GM10266 (cell line): ENCODE measurements around the gene ARHGAP18.

ENCODE experiments used
- DNase-seq: peaks from one replicate; pipeline ENCODE4 v3.0.0; 2012; ENCODE audit errors: extremely low spot score
- TF ChIP-seq, protein P1 (sequence below): IDR thresholded peaks from 2 replicates; pipeline ENCODE4 v1.5.1; 2012; ENCODE audit warnings: mild to moderate bottlenecking, low read depth; ENCODE audit not compliant: control insufficient read depth, insufficient read depth; ENCODE audit errors: missing control alignments

The ARHGAP18 gene

DNA sequence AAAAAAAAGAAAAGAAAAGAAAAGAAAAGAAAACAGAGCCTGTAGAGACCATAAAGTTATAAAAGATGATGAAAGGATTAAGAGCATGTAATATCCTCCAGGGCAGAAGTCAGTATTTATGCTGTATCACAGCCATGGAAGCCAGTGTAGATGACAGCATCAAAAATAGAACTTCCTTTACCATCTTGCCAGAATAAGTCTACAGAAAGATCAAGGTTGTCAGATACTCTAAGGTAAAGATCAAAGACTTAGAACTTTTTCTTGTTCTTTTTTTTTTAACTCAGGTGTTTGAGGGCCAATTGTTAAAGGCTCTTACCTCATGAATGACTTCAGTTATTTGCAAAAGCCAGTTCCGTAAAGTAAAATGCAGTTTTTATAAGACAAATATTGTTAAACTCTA is 54.6 kb downstream of the ARHGAP18 start:
- no peak for DNase-seq
- TF ChIP-seq, protein P1, sequence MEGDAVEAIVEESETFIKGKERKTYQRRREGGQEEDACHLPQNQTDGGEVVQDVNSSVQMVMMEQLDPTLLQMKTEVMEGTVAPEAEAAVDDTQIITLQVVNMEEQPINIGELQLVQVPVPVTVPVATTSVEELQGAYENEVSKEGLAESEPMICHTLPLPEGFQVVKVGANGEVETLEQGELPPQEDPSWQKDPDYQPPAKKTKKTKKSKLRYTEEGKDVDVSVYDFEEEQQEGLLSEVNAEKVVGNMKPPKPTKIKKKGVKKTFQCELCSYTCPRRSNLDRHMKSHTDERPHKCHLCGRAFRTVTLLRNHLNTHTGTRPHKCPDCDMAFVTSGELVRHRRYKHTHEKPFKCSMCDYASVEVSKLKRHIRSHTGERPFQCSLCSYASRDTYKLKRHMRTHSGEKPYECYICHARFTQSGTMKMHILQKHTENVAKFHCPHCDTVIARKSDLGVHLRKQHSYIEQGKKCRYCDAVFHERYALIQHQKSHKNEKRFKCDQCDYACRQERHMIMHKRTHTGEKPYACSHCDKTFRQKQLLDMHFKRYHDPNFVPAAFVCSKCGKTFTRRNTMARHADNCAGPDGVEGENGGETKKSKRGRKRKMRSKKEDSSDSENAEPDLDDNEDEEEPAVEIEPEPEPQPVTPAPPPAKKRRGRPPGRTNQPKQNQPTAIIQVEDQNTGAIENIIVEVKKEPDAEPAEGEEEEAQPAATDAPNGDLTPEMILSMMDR, result no peak

DNA sequence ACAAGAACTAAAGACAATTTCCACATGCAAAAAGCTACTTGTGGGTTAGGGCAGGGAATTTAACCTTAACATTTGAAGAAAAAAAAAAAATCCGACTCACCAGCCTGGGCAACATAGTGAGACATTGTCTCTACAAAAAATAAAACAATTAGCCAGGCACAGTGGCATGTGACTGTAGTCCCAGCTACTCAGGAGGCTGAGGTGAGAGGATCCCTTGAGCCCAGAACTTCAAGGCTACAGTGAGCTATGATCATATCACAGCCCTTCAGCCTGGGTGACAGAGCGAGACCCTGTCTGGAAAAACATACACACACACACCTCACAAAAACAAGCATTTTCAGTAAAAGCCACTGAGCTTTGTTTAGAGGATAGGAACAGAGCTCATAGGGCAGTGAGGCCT is 56.2 kb downstream of the ARHGAP18 start:
- DNase-seq, result no peak
- TF ChIP-seq, protein P1, result no peak

DNA sequence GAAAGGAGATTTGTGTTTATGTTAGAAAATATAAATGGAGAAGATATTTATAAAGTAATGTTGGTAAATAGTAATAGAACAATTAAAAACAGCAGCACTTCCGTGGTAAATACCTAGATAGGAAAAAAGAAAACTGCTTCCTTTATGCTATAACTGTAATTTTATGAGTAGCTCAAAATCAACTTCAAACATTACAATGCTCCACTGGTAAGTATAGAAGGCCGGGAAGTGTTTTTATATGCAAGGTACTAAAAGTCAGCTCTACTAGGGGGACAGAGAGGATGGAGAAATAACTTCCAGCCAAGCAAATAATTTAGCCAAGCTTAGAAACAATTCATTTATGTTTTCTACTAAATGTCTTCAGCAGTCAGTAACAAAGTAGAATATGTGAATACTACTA is 56.7 kb downstream of the ARHGAP18 start:
- TF ChIP-seq, protein P1, result no peak
- DNase-seq, result no peak

DNA sequence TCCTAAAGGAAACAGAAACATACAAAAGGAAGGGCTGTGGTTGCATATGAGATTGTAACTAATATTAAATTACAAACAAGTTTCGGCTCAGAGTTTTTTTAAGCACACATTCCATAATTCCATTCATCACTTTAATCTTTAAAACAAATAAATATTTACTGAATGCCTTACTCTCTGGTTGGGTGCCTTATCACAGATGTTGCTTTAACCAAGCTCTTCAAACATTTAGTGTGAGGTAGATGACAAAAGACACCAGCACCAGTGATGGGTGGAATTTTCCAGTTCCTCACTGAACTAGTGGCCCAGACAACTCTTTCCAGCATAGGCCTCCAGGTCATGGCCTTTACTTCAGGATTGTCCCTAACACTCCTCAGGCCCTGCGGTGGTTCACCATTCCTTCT is 58.7 kb downstream of the ARHGAP18 start:
- no peak for DNase-seq
- TF ChIP-seq, protein P1, result no peak

DNA sequence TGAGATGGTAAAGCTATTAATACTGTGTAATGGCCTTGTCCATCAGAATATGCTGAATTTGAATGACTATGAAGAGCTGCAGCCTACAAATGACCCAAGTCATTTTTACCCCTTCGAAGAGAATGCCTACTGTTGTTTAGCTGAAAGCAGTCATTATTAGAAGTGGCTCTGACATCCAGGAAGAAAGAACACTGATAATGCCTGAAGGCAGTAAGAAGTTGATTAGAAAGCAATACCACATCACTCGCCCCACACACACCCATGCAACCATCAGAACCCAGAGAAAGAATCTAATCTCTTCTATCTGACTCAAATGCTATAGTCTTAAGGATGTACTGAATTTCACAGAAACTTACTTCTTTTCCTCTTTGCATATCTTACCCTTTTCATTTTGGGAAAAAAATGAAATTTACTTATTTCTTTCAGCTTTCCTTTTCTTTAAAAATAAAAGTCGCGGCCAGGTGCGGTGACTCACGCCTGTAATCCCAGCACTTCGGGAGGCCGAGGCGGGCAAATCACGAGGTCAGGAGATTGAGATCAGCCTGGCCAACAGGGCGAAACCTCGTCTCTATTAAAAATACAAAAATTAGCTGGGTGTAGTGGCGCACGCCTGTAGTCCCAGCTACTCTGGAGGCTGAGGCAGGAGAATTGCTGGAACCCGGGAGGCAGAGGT is 61.0 kb downstream of the ARHGAP18 start:
- TF ChIP-seq, protein P1, result no peak
- DNase-seq, result no peak

DNA sequence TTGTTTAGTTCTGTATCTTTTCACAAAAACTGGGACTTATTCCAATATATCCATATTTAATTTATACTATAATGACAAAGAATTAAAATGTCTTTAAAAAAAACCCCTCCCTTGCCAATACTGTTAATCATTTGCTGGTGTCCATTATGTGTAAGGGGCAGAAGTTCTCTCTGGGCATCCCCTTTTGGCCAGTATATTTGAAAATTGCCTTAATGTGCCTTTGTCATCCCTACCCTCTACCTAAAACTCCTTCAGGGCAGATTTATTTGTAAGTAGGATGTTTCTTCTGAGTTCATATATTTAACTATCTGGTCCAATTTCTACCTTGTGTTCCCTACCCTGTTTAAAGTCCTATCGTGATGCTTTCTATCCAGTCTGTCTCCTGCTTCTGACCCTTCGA is 62.9 kb downstream of the ARHGAP18 start:
- DNase-seq, result no peak
- TF ChIP-seq, protein P1, result no peak

DNA sequence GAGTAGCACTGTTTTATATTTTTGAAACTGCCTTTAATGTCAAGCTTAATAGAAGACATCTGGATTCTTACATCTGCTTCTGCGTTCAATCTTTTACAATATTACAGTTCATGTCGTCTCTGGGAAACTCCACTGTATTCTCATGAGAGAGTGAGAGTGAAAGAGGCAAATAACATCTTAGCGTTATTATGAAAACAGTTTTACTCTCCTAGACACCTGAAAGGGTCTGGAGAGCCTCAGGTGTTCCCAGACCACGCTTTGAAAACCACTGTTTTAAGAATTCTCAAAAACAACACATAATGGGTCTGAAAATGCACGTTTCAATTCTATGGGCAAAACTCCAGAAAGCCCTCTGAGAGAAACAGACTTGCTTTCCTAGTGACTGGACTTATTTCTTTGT is 63.3 kb downstream of the ARHGAP18 start:
- no peak for DNase-seq
- TF ChIP-seq, protein P1, result no peak
